Measurements from ENCODE around the gene PAIP1. TPM values are rescaled to one million over a fixed set of nuclear protein-coding genes. Genes with fewer than 3 reads are reported as not detected.
"Not testable (repeated sequence)": the region's sequence is repeated elsewhere in the genome, so short reads cannot be mapped to it uniquely, and the experiment has no call there.

The PAIP1 gene
- total RNA-seq, 1 experiment from 2014 or later, result 162 TPM

GRCh38 chr5:43582082-43583005, 25.5 kb upstream of the PAIP1 start:
- Histone ChIP-seq H3K27me3 (no peaks in the 10 kb centered on the region), H3K4me3 (no peak overlapping the region), H3K27ac (no peak overlapping the region), H3K4me1 (no peaks in the 10 kb centered on the region), H3K9me3 (replicated peaks) (no peaks in the 10 kb centered on the region), H3K36me3 (peaks cover 15% of the 10 kb centered on the region; the same call in 1 of the 2 replicates)
- no peak for DNase-seq

GRCh38 chr5:43581398-43581797, 24.5 kb upstream of the PAIP1 start:
- peaks cover 19% of the 10 kb centered on the region; the same call in 1 of the 2 replicates for H3K36me3 ChIP-seq
- H3K4me3 ChIP-seq, result no peak overlapping the region
- no peak for DNase-seq
- no peaks in the 10 kb centered on the region for H3K4me1 ChIP-seq
- H3K27me3 ChIP-seq, result no peaks in the 10 kb centered on the region
- no peak overlapping the region for H3K27ac ChIP-seq
- no peaks in the 10 kb centered on the region; the same call in 1 of the 2 replicates for H3K9me3 ChIP-seq (replicated peaks)

- peaks cover 21% of the 10 kb centered on the region; the same call in 1 of the 2 replicates for H3K36me3 ChIP-seq
- not testable (repeated sequence) for H3K27me3 ChIP-seq; DNase-seq; H3K9me3 ChIP-seq (replicated peaks); H3K4me3 ChIP-seq; H3K4me1 ChIP-seq; H3K27ac ChIP-seq
Observed at GRCh38 chr5:43580402-43581210, 23.7 kb upstream of the PAIP1 start.

GRCh38 chr5:43573058-43573457, 16.2 kb upstream of the PAIP1 start:
- Histone ChIP-seq H3K4me1 (0 out of 2 replicates have a peak, but pooled peaks cover 6% of the 10 kb centered on the region), H3K27me3 (no peaks in the 10 kb centered on the region), H3K9me3 (replicated peaks) (no peaks in the 10 kb centered on the region; the same call in 1 of the 2 replicates), H3K4me3 (no peak overlapping the region), H3K36me3 (peaks cover 14% of the 10 kb centered on the region; the same call in 1 of the 2 replicates), H3K27ac (no peak overlapping the region)
- no peak for DNase-seq

- Histone ChIP-seq H3K36me3 (peaks cover 14% of the 10 kb centered on the region; the same call in 1 of the 2 replicates), H3K4me1 (0 out of 2 replicates have a peak, but pooled peaks cover 6% of the 10 kb centered on the region), H3K27me3 (no peaks in the 10 kb centered on the region), H3K27ac (no peak overlapping the region), H3K9me3 (replicated peaks) (no peaks in the 10 kb centered on the region; the same call in 1 of the 2 replicates), H3K4me3 (no peak overlapping the region)
- DNase-seq, result no peak
Observed at GRCh38 chr5:43572357-43572756, 15.5 kb upstream of the PAIP1 start.

GRCh38 chr5:43571237-43571636, 14.4 kb upstream of the PAIP1 start:
- no peak for DNase-seq
- no peak overlapping the region for H3K4me3 ChIP-seq
- H3K9me3 ChIP-seq (replicated peaks), result no peaks in the 10 kb centered on the region
- no peaks in the 10 kb centered on the region for H3K27me3 ChIP-seq
- no peak overlapping the region for H3K27ac ChIP-seq
- peaks cover 9% of the 10 kb centered on the region; the same call in 1 of the 2 replicates for H3K36me3 ChIP-seq
- H3K4me1 ChIP-seq, result 0 out of 2 replicates have a peak, but pooled peaks cover 6% of the 10 kb centered on the region

- Histone ChIP-seq H3K4me3 (no peak overlapping the region), H3K36me3 (peaks cover 6% of the 10 kb centered on the region; the same call in 1 of the 2 replicates), H3K27me3 (no peaks in the 10 kb centered on the region), H3K27ac (no peak overlapping the region), H3K4me1 (0 out of 2 replicates have a peak, but pooled peaks cover 6% of the 10 kb centered on the region), H3K9me3 (replicated peaks) (no peaks in the 10 kb centered on the region)
- DNase-seq, result no peak
Observed at GRCh38 chr5:43570450-43571158, 13.7 kb upstream of the PAIP1 start.

- DNase-seq, result peak in 1 of 2 experiments; percentile 25
- Histone ChIP-seq H3K36me3 (no peaks in the 10 kb centered on the region), H3K27ac (no peak overlapping the region), H3K27me3 (no peaks in the 10 kb centered on the region), H3K4me1 (0 out of 2 replicates have a peak, but pooled peaks cover 6% of the 10 kb centered on the region), H3K9me3 (replicated peaks) (no peaks in the 10 kb centered on the region), H3K4me3 (no peak overlapping the region)
Observed at GRCh38 chr5:43569236-43569746, 12.4 kb upstream of the PAIP1 start.

GRCh38 chr5:43567967-43568366, 11.1 kb upstream of the PAIP1 start:
- Histone ChIP-seq H3K36me3 (no peaks in the 10 kb centered on the region), H3K9me3 (replicated peaks) (no peaks in the 10 kb centered on the region), H3K27me3 (no peaks in the 10 kb centered on the region), H3K4me3 (no peak overlapping the region), H3K27ac (no peak overlapping the region), H3K4me1 (0 out of 2 replicates have a peak, but pooled peaks cover 6% of the 10 kb centered on the region)
- no peak for DNase-seq

GRCh38 chr5:43565043-43565442, 8.2 kb upstream of the PAIP1 start:
- DNase-seq, result no peak
- H3K27ac ChIP-seq, result no peak overlapping the region
- H3K9me3 ChIP-seq (replicated peaks), result no peaks in the 10 kb centered on the region
- H3K4me3 ChIP-seq, result no peak overlapping the region
- no peaks in the 10 kb centered on the region for H3K27me3 ChIP-seq
- peaks cover 10% of the 10 kb centered on the region; the same call in 1 of the 2 replicates for H3K4me1 ChIP-seq
- H3K36me3 ChIP-seq, result no peaks in the 10 kb centered on the region

- Histone ChIP-seq H3K4me3 (no peak overlapping the region), H3K36me3 (no peaks in the 10 kb centered on the region), H3K9me3 (replicated peaks) (no peaks in the 10 kb centered on the region), H3K27ac (no peak overlapping the region), H3K4me1 (peaks cover 8% of the 10 kb centered on the region; the same call in 1 of the 2 replicates), H3K27me3 (no peaks in the 10 kb centered on the region)
- no peak for DNase-seq
Observed at GRCh38 chr5:43564289-43564850, 7.5 kb upstream of the PAIP1 start.

GRCh38 chr5:43563321-43563720, 6.4 kb upstream of the PAIP1 start:
- no peak overlapping the region for H3K27ac ChIP-seq
- H3K27me3 ChIP-seq, result no peaks in the 10 kb centered on the region
- H3K36me3 ChIP-seq, result no peaks in the 10 kb centered on the region
- no peak for DNase-seq
- peaks cover 4% of the 10 kb centered on the region; the same call in 1 of the 2 replicates for H3K4me1 ChIP-seq
- no peak overlapping the region for H3K4me3 ChIP-seq
- H3K9me3 ChIP-seq (replicated peaks), result no peaks in the 10 kb centered on the region

GRCh38 chr5:43561356-43561755, 4.5 kb upstream of the PAIP1 start:
- Histone ChIP-seq H3K9me3 (replicated peaks) (no peaks in the 10 kb centered on the region), H3K27ac (no peak overlapping the region), H3K36me3 (no peaks in the 10 kb centered on the region), H3K27me3 (no peaks in the 10 kb centered on the region), H3K4me1 (peaks cover 4% of the 10 kb centered on the region; the same call in 1 of the 2 replicates), H3K4me3 (no peak overlapping the region)
- no peak for DNase-seq

GRCh38 chr5:43560128-43560527, 3.3 kb upstream of the PAIP1 start:
- Histone ChIP-seq H3K27ac (no peak overlapping the region), H3K4me3 (no peak overlapping the region), H3K9me3 (replicated peaks) (no peaks in the 10 kb centered on the region), H3K27me3 (no peaks in the 10 kb centered on the region), H3K36me3 (peaks cover 5% of the 10 kb centered on the region; the same call in 1 of the 2 replicates), H3K4me1 (peaks cover 8% of the 10 kb centered on the region)
- peak in 1 of 2 experiments; percentile 27 for DNase-seq

All from SJCRH30 (cell line).